Stimulated activated CD8-positive, alpha-beta memory T cell treated with anti-CD3 and anti-CD28 coated beads, Interleukin-7, amount 100 ng/mL, for 24 hours (primary cell): ENCODE data around the gene BRME1.
A peak's percentile ranks its signal among the peaks of the same experiment; 100 is the strongest.
"Not testable (repeated sequence)": the region's sequence is repeated elsewhere in the genome, so short reads cannot be mapped to it uniquely, and the experiment has no call there.

ENCODE experiments used
- DNase-seq: peaks from one replicate; pipeline ENCODE4 v3.0.0-alpha.2; 2020; ENCODE audit warnings: low read depth

BRME1 gene

DNA sequence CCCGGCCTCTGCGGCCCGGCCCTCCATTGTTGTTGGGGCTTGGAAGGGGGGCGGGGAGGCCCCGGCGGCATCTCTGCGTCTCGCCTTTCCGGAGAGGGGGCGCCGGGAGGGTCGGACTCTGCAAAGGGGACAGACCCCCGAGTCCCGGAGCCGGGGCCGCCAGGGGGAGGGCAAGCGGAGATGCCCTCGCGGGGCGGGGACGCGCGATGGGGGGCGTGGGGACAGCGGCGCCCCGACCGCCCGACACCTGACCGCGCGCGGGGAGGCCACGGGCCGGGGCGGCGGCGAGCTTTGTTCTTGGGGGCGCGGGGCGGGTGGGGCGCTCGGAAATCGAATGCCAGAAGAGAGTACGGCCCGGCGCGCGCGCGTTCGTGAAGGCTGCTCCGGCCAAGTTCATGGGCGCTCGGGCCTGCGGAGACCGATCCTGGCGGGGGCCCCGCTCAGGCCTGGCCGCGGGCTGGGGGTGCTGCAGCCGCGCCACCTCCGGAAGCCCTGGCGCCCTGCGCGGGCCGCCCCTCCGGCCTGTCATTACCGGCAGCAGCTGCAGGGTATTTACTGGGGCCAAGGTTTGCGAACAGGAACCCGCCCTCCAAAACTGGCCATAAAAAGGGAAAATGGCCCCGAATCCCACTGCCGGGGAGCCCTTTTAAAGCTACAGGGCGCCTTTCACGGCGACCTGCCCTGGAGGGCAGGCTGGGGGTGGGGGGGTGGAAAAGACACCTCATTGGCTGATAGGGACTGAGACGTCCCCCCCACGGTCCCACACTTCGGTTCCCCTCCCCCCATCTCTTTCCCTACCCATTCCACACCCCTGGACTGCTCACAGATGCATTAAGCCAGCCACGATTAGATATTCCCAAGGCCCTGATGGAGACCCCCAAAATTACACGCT is 40.1 kb downstream of the BRME1 start:
- no peak for DNase-seq

DNA sequence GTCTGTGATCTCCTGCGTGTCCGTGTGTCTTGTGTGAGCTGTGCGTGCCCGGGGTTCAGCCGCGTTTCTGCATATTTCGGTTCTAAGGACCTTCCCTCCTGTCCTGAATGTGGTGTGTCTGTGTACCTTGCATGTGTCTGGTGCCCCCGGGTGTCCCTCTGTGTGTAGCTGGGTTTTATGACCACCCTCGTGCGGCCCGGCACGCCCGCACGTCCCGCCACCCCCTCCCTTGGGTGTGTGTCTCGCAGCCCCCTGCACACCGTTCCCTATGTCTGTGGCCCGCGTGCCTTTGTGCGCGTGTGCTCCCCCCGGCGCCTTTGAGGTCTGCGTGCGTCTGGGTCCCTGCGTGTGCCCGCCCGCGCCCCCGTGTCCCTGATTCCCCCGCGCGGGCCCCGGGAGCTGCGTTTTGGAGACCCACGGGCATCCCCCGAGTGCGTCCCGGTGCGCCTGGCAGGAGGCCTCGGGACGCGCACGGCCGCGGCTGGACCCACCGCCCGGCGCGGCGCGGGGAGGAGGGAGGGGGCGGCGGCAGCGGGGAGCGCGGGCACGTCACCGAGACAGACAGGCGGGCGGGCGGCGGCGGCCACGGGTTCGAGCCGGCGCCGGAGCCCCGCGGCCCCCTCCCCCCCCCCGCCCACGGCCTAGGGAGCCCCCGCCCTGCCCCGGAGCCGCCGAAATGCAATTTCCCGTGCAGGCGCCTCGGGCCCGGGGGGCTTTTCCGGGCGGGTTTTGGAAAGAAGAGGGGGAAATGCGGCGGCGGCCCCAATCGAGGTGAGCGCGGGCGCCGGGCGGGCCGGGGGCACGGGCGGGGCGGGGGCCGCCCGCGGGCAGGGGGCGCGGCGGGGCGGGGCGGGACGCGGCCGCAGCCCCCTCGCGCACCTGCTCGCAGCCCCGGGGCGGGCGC is 41.0 kb downstream of the BRME1 start:
- no peak for DNase-seq

DNA sequence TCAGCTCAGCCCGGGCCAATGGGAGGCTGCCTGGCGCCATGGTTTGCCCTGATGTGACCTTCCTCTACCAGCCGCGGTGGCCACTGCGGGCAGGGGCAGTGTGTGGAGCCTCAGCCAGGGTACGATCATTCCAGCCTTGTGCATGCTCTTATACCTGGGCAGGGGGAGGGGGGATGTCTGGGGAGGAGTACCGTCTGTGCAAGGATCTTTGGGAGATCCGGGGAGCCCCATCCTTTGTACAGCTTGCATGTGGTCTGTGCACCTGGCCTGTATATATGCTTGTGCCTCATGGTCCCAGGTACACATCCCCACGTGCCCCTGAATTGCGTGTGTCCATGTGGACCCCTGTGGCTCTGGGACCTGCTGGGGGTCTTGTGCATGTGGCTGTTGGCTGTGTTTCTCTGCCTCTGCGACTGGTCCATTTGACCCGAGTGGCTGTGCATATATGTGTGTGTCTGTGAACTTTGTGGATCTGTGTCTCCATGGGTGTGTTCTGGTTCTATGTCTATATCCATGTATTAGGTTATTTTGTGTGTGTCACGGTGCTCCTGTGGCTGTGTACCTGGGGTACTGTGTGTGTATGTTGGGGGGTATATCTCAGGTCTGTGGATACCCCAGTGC is 41.8 kb downstream of the BRME1 start:
- DNase-seq, result no peak

- peak; percentile 77 for DNase-seq
Measured at GRCh38 chr19:13861714-13862531, 44.0 kb downstream of the BRME1 start.

GRCh38 chr19:13861392-13861713 is 44.6 kb downstream of the BRME1 start:
- DNase-seq, result no peak

GRCh38 chr19:13860679-13861391 is 45.1 kb downstream of the BRME1 start:
- no peak for DNase-seq

DNA sequence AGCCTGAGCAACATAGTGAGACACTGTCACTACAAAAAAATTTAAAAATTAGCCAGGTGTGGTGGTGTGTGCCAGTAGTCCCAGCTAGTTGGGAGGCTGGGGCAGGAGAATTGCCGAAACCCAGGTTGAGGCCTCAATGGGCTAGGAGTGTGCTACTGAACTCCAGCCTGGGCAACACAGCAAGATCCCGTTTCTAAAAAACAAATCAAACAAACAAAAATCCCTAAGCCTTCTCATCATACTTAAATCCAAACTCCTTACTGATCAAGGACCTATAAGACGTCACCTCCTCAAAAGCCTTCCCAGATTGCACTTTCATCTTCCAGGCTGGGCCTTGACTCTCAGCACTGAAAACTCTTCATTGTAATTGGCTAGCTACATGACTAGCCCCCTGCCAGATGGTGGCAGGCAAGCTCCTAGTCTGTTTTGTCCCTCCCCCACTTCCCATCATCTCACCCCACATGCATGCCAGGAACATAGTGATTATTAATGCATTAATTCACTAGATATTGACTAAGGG is 46.5 kb downstream of the BRME1 start:
- no peak for DNase-seq

GRCh38 chr19:13856497-13856896 is 49.4 kb downstream of the BRME1 start:
- no peak for DNase-seq

DNA sequence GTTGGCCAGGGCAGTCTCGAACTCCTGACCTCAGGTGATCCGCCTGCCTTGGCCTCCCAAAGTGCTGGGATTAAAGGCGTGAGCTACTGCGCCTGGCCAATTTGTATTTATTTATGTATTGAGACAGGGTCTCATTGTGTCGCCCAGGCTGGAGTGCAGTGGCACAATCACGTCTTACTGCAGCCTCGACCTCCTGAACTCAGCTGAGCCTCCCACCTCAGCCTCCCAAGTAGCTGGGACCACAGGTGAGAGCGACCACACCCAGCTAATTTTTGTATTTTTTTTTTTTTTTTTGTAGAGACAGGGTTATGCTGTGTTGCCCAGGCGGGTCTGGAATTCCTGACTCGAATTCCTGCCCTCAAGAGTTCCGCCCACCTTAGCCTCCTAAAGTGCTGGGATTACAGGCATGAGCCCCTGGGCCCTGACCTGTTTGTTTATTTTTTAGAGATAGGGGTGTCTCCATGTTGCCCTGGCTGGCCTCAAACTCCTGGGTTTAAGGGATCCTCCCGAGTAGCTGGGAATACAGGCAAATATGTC is 53.7 kb downstream of the BRME1 start:
- DNase-seq, result not testable (repeated sequence)

- DNase-seq, result not testable (repeated sequence)
Measured at GRCh38 chr19:13851734-13852114, 54.2 kb downstream of the BRME1 start.

DNA sequence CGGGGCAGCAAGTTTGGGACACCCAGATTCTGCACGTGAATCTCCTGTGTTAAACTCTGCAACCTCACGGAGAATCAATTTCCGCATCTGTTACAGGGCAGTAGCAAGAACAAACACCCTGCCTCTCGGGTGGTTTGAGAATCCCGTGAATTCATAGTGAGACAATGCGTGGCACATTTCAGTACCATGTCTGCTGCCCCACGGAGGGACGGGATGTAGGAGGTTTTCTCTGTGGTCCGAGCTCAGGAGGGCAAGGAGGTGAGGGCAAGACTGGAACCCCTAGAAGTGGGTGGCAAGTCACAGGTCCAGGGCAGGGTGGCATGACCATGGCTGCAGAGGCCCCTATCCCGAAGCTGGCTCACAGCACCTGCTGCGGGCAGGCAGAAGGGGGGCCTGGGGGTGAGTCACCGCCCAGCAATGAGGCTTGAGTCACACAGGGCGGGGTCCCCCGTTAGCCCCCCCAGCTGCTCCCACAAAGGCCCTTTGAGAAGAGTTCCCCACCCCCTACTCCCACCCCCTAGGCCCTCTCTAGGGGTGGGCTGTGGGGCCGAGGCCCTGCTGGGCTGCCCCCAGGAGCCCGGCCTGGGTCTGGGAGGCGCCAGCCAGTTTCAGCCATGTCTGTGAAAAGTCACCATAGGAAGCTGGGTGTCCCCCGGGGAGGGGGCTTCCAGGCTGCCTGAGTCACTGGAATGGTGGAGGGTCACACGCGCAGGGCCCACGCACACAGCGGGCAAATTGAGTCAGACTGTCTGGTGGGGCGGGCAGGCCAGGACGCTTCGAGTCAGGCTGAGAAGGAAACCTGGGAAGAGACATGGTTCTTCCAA is 54.8 kb downstream of the BRME1 start:
- no peak for DNase-seq

DNA sequence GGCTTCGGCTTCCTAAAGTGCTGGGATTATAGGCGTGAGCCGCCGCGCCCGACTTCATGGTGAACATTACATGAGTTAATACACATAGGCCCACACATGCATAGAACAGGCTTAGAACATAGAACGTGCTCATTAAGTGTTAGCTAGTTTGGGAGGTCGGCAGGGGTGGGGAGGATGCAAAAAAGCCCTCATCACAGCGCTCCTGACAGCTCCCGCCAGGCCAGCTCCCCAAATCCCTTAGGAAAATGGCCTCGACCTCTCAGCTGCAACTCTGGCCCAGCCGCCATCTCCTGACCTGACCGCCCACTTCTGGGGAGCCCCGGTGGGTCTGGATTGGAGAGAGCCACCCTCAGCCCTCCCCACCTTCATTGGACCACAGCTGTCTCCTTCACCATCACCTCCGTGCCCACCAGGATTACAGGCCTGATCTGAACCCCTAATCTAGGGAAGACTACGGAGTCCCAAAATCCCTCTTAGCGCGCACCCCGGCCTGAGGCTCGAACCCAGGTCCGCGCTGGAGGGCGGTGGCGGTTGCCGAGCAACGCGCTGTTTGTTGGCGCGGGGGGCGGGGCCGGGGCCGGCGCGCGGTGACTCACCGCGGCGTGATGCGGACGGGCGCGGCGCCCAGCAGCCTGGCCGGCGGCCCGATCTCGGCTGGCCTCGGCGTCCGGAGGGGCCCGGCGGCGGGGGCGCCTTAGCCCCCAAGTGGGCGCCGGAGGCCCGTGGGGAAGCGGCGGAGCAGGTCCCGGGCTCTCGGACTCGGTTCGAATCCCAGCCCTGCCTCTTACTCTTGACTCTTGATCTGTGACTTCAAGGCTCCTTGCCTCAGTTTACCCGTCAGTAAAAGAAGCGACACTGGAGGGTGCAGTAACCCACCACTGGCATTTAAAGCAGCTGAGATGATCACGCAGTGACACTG is 55.7 kb downstream of the BRME1 start:
- no peak for DNase-seq

- no peak for DNase-seq
Measured at GRCh38 chr19:13848798-13849676, 56.9 kb downstream of the BRME1 start.

- no peak for DNase-seq
Measured at GRCh38 chr19:13848340-13848677, 57.6 kb downstream of the BRME1 start.

GRCh38 chr19:13847407-13848339 is 58.2 kb downstream of the BRME1 start:
- peak; percentile 63 for DNase-seq

DNA sequence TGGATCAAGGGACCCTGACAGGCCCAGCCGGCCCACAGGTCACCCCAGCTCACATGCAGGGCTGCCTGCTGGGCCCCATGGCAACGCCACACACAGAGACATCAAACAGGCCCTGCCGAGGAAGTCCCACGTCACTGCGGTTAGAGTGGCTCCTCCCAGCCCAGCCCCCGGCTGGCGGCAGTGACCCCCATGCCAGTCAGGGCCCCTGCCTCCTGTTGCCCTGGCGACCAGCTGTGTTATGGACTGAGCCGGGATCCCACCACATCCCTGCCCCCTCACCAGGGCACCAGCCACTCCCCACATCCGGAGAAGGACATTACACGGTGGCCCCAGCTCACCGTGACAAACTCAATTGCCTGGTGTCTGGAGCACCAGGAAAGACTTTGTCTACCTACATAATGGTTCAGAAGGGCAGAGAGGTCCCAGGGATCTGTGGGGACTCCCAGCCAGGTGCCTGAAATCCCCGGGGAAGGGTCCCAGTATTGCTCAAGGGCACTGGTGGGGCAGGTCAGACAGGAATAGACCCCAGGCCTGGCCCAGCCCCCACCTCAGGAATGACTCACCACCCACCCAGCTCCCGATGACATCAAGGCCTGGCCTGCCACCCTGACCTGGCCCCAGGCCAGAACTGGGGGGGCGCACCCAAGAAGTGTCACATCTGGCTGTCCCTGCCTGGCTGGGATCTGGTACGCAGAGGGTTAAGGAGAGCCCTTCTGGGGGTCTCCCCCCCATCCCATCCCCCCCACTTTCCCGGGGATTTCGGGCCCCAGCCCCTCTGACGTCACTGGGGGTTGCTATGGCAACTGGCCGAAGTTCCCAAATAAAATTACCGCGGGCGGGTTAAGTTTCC is 59.1 kb downstream of the BRME1 start:
- DNase-seq, result peak; percentile 91
